HepG2 (cell line): ENCODE results near the gene CR1.

Source experiments
- BHLHE40 ChIP-seq: IDR thresholded peaks from 2 replicates; pipeline ENCODE4 v1.6.1; 2011; ENCODE audit warnings: low read length, improper control_type of control experiment
- CREB1 ChIP-seq, 2 experiments: fragments of 450-650 bp in 1 of 2; IDR thresholded peaks; 2 replicates each; pipeline ENCODE4 v1.6.1; 2016 to 2017; ENCODE audit warnings: control low read depth in 1 of 2, mild to moderate bottlenecking in 1 of 2, missing compliant biosample characterization in 1 of 2, missing genetic modification characterization in 1 of 2
- JUNB ChIP-seq: sonication (generic); formaldehyde crosslinking; IDR thresholded peaks from 2 replicates; pipeline ENCODE4 v1.8.0; 2022; ENCODE audit warnings: missing genetic modification reagents, mild to moderate bottlenecking, borderline replicate concordance
- TF ChIP-seq, protein P1 (sequence below): IDR thresholded peaks from 2 replicates; pipeline ENCODE4 v1.6.1; 2012; ENCODE audit warnings: inconsistent platforms
- TF ChIP-seq, protein P2 (sequence below): sonication (generic); formaldehyde crosslinking; IDR thresholded peaks from 2 replicates; pipeline ENCODE4 v1.4.0; 2020; ENCODE audit warnings: missing genetic modification reagents, mild to moderate bottlenecking, borderline replicate concordance
- TF ChIP-seq, protein P3 (sequence below): sonication (generic); formaldehyde crosslinking; IDR thresholded peaks from 2 replicates; pipeline ENCODE4 v1.5.0; 2020; ENCODE audit warnings: mild to moderate bottlenecking, missing genetic modification reagents, moderate library complexity
- TF ChIP-seq, protein P4 (sequence below): IDR thresholded peaks from 2 replicates; pipeline ENCODE4 v1.6.1; 2012; ENCODE audit warnings: low read length, improper control_type of control experiment

DNA sequence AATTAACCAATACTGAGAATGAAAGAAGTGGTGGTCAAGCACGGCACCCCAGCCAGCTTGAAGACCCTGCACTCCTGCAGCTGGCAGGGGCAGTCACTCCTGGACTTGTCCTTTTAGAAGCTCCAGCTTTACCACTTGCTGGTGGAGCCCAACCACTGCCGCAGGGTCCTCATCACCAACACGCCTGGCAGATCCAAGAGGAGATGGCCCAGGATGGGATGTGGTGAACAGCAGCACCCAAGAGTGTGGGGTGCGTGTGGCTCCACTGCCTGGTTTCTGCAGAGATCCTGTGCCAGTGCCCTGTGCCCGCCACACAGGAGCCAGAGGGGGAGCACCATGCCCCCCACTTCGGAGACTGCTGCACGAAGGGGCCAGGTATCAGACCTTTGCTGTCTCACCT lies 162.5 kb downstream of the CR1 start:
- TF ChIP-seq, protein P1, sequence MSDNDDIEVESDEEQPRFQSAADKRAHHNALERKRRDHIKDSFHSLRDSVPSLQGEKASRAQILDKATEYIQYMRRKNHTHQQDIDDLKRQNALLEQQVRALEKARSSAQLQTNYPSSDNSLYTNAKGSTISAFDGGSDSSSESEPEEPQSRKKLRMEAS: no peak
- TF ChIP-seq, protein P2, sequence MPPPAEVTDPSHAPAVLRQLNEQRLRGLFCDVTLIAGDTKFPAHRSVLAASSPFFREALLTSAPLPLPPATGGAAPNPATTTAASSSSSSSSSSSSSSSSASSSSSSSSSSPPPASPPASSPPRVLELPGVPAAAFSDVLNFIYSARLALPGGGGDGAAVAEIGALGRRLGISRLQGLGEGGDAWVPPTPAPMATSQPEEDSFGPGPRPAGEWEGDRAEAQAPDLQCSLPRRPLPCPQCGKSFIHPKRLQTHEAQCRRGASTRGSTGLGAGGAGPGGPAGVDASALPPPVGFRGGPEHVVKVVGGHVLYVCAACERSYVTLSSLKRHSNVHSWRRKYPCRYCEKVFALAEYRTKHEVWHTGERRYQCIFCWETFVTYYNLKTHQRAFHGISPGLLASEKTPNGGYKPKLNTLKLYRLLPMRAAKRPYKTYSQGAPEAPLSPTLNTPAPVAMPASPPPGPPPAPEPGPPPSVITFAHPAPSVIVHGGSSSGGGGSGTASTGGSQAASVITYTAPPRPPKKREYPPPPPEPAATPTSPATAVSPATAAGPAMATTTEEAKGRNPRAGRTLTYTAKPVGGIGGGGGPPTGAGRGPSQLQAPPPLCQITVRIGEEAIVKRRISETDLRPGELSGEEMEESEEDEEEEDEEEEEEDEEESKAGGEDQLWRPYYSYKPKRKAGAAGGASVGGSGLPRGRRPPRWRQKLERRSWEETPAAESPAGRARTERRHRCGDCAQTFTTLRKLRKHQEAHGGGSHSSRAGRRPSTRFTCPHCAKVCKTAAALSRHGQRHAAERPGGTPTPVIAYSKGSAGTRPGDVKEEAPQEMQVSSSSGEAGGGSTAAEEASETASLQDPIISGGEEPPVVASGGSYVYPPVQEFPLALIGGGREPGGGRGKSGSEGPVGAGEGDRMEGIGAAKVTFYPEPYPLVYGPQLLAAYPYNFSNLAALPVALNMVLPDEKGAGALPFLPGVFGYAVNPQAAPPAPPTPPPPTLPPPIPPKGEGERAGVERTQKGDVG (CRISPR knock-in tag): no peak
- TF ChIP-seq, protein P3, sequence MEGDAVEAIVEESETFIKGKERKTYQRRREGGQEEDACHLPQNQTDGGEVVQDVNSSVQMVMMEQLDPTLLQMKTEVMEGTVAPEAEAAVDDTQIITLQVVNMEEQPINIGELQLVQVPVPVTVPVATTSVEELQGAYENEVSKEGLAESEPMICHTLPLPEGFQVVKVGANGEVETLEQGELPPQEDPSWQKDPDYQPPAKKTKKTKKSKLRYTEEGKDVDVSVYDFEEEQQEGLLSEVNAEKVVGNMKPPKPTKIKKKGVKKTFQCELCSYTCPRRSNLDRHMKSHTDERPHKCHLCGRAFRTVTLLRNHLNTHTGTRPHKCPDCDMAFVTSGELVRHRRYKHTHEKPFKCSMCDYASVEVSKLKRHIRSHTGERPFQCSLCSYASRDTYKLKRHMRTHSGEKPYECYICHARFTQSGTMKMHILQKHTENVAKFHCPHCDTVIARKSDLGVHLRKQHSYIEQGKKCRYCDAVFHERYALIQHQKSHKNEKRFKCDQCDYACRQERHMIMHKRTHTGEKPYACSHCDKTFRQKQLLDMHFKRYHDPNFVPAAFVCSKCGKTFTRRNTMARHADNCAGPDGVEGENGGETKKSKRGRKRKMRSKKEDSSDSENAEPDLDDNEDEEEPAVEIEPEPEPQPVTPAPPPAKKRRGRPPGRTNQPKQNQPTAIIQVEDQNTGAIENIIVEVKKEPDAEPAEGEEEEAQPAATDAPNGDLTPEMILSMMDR (CRISPR knock-in tag): no peak
- TF ChIP-seq, protein P4, sequence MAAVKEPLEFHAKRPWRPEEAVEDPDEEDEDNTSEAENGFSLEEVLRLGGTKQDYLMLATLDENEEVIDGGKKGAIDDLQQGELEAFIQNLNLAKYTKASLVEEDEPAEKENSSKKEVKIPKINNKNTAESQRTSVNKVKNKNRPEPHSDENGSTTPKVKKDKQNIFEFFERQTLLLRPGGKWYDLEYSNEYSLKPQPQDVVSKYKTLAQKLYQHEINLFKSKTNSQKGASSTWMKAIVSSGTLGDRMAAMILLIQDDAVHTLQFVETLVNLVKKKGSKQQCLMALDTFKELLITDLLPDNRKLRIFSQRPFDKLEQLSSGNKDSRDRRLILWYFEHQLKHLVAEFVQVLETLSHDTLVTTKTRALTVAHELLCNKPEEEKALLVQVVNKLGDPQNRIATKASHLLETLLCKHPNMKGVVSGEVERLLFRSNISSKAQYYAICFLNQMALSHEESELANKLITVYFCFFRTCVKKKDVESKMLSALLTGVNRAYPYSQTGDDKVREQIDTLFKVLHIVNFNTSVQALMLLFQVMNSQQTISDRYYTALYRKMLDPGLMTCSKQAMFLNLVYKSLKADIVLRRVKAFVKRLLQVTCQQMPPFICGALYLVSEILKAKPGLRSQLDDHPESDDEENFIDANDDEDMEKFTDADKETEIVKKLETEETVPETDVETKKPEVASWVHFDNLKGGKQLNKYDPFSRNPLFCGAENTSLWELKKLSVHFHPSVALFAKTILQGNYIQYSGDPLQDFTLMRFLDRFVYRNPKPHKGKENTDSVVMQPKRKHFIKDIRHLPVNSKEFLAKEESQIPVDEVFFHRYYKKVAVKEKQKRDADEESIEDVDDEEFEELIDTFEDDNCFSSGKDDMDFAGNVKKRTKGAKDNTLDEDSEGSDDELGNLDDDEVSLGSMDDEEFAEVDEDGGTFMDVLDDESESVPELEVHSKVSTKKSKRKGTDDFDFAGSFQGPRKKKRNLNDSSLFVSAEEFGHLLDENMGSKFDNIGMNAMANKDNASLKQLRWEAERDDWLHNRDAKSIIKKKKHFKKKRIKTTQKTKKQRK: no peak
- TF ChIP-seq JUNB (CRISPR knock-in tag) (no peak), CREB1 (IDR thresholded peaks at IDR 0.05) (no peak), CREB1 (CRISPR knock-in tag; IDR thresholded peaks at IDR 0.05) (no peak), BHLHE40 (no peak)
